T-helper 2 cell treated with Interferon-gamma antibody and Interleukin-4, amounts not matched to agents 5 μg/mL and 100 μg/mL, for 36 hours (primary cell): Measurements from ENCODE around the gene NECTIN2.
"Not testable (repeated sequence)": the region's sequence is repeated elsewhere in the genome, so short reads cannot be mapped to it uniquely, and the experiment has no call there.

Experiments used
- DNase-seq: peaks from one replicate; pipeline ENCODE4 v3.0.0; 2021; ENCODE audit warnings: low spot score
- H3K27ac Mint-ChIP-seq: one replicate; pipeline ENCODE4 v1.8.0; 2021; ENCODE audit warnings: mild to moderate bottlenecking, mixed read lengths
- H3K27me3 Mint-ChIP-seq: one replicate; pipeline ENCODE4 v1.8.0; 2021; ENCODE audit warnings: low read depth, mixed read lengths
- H3K36me3 Mint-ChIP-seq: one replicate; pipeline ENCODE4 v1.8.0; 2021; ENCODE audit warnings: low read depth, mixed read lengths
- H3K4me1 Mint-ChIP-seq: one replicate; pipeline ENCODE4 v1.8.0; 2021; ENCODE audit warnings: low read depth, mixed read lengths
- H3K4me3 Mint-ChIP-seq: one replicate; pipeline ENCODE4 v1.8.0; 2022; ENCODE audit warnings: mild to moderate bottlenecking, moderate library complexity, mixed read lengths
- H3K9me3 Mint-ChIP-seq: one replicate; pipeline ENCODE4 v1.8.0; 2021; ENCODE audit warnings: mixed read lengths

The NECTIN2 gene

GRCh38 chr19:44824761-44825160 lies 21.3 kb upstream of the NECTIN2 start:
- Mint-ChIP-seq H3K27me3 (peaks cover 5% of the 10 kb centered on the region), H3K4me3 (no peak overlapping the region), H3K36me3 (no peaks in the 10 kb centered on the region), H3K4me1 (no peaks in the 10 kb centered on the region), H3K27ac (no peak overlapping the region), H3K9me3 (no peaks in the 10 kb centered on the region)
- no peak for DNase-seq

GRCh38 chr19:44832875-44833274 lies 13.2 kb upstream of the NECTIN2 start:
- not testable (repeated sequence) for H3K36me3 Mint-ChIP-seq, H3K9me3 Mint-ChIP-seq, DNase-seq, H3K27ac Mint-ChIP-seq, H3K4me3 Mint-ChIP-seq, H3K27me3 Mint-ChIP-seq, H3K4me1 Mint-ChIP-seq

- H3K36me3 Mint-ChIP-seq, H3K9me3 Mint-ChIP-seq, H3K27me3 Mint-ChIP-seq, H3K27ac Mint-ChIP-seq, H3K4me1 Mint-ChIP-seq, H3K4me3 Mint-ChIP-seq, DNase-seq: not testable (repeated sequence)
These were observed 11.7 kb upstream of the NECTIN2 start for GRCh38 chr19:44834399-44834798.

- no peaks in the 10 kb centered on the region for H3K9me3 Mint-ChIP-seq
- DNase-seq = no peak
- H3K36me3 Mint-ChIP-seq = no peaks in the 10 kb centered on the region
- H3K4me1 Mint-ChIP-seq = no peaks in the 10 kb centered on the region
- H3K4me3 Mint-ChIP-seq = no peak overlapping the region
- no peaks in the 10 kb centered on the region for H3K27me3 Mint-ChIP-seq
- no peak overlapping the region for H3K27ac Mint-ChIP-seq
These were observed 6.8 kb upstream of the NECTIN2 start for GRCh38 chr19:44839276-44839675.

GRCh38 chr19:44840811-44841210 lies 5.3 kb upstream of the NECTIN2 start:
- Mint-ChIP-seq H3K4me1 (peaks cover 9% of the 10 kb centered on the region), H3K27ac (no peak overlapping the region), H3K9me3 (no peaks in the 10 kb centered on the region), H3K36me3 (no peaks in the 10 kb centered on the region), H3K27me3 (peaks cover 8% of the 10 kb centered on the region), H3K4me3 (no peak overlapping the region)
- no peak for DNase-seq

GRCh38 chr19:44841231-44841630 lies 4.9 kb upstream of the NECTIN2 start:
- H3K27me3 Mint-ChIP-seq = peaks cover 8% of the 10 kb centered on the region
- DNase-seq = no peak
- no peak overlapping the region for H3K4me3 Mint-ChIP-seq
- H3K27ac Mint-ChIP-seq = no peak overlapping the region
- H3K4me1 Mint-ChIP-seq = peaks cover 9% of the 10 kb centered on the region
- H3K9me3 Mint-ChIP-seq = no peaks in the 10 kb centered on the region
- no peaks in the 10 kb centered on the region for H3K36me3 Mint-ChIP-seq

GRCh38 chr19:44845286-44845611 lies 848 bp upstream of the NECTIN2 start:
- peak overlapping the region; percentile 86 for H3K4me3 Mint-ChIP-seq
- no peak for DNase-seq

GRCh38 chr19:44846455-44847143 lies 502 bp downstream of the NECTIN2 start:
- no peak overlapping the region for H3K27ac Mint-ChIP-seq
- peak overlapping the region; percentile 73 for H3K4me3 Mint-ChIP-seq
- no peaks in the 10 kb centered on the region for H3K36me3 Mint-ChIP-seq
- no peak for DNase-seq
- no peaks in the 10 kb centered on the region for H3K9me3 Mint-ChIP-seq
- peaks cover 35% of the 10 kb centered on the region for H3K27me3 Mint-ChIP-seq
- peaks cover 17% of the 10 kb centered on the region for H3K4me1 Mint-ChIP-seq

More at GRCh38 chr19:44845286-44845611, 848 bp upstream of the NECTIN2 start:
- H3K4me1 Mint-ChIP-seq = peaks cover 17% of the 10 kb centered on the region
- H3K27ac Mint-ChIP-seq = peak overlapping the region; percentile 68
- H3K9me3 Mint-ChIP-seq = no peaks in the 10 kb centered on the region
- no peaks in the 10 kb centered on the region for H3K36me3 Mint-ChIP-seq
- peaks cover 35% of the 10 kb centered on the region for H3K27me3 Mint-ChIP-seq

GRCh38 chr19:44847144-44848035 lies 1.3 kb downstream of the NECTIN2 start:
- no peaks in the 10 kb centered on the region for H3K36me3 Mint-ChIP-seq
- peaks cover 36% of the 10 kb centered on the region for H3K27me3 Mint-ChIP-seq
- H3K9me3 Mint-ChIP-seq = no peaks in the 10 kb centered on the region
- no peak overlapping the region for H3K27ac Mint-ChIP-seq
- peaks cover 17% of the 10 kb centered on the region for H3K4me1 Mint-ChIP-seq
- no peak for DNase-seq
- peak overlapping the region; percentile 73 for H3K4me3 Mint-ChIP-seq

GRCh38 chr19:44848036-44848811 lies 2.1 kb downstream of the NECTIN2 start:
- H3K36me3 Mint-ChIP-seq = no peaks in the 10 kb centered on the region
- DNase-seq = no peak

GRCh38 chr19:44848812-44849447 lies 2.8 kb downstream of the NECTIN2 start:
- H3K36me3 Mint-ChIP-seq = no peaks in the 10 kb centered on the region
- H3K4me1 Mint-ChIP-seq = peaks cover 17% of the 10 kb centered on the region
- no peak overlapping the region for H3K4me3 Mint-ChIP-seq

More at GRCh38 chr19:44848036-44848811, 2.1 kb downstream of the NECTIN2 start:
- Mint-ChIP-seq H3K9me3 (no peaks in the 10 kb centered on the region), H3K27me3 (peaks cover 38% of the 10 kb centered on the region), H3K4me1 (peaks cover 17% of the 10 kb centered on the region), H3K4me3 (no peak overlapping the region), H3K27ac (no peak overlapping the region)

GRCh38 chr19:44850641-44851109 lies 4.6 kb downstream of the NECTIN2 start:
- Mint-ChIP-seq H3K27ac (no peak overlapping the region), H3K4me3 (no peak overlapping the region), H3K27me3 (peaks cover 31% of the 10 kb centered on the region), H3K36me3 (no peaks in the 10 kb centered on the region), H3K4me1 (peaks cover 9% of the 10 kb centered on the region), H3K9me3 (no peaks in the 10 kb centered on the region)
- DNase-seq = no peak

More at GRCh38 chr19:44848812-44849447, 2.8 kb downstream of the NECTIN2 start:
- DNase-seq = no peak
- H3K27me3 Mint-ChIP-seq = peaks cover 38% of the 10 kb centered on the region
- H3K27ac Mint-ChIP-seq = no peak overlapping the region
- no peaks in the 10 kb centered on the region for H3K9me3 Mint-ChIP-seq

GRCh38 chr19:44851427-44851826 lies 5.3 kb downstream of the NECTIN2 start:
- Mint-ChIP-seq H3K9me3 (no peaks in the 10 kb centered on the region), H3K27ac (no peak overlapping the region), H3K27me3 (peaks cover 33% of the 10 kb centered on the region), H3K4me3 (no peak overlapping the region), H3K36me3 (no peaks in the 10 kb centered on the region), H3K4me1 (peaks cover 11% of the 10 kb centered on the region)
- no peak for DNase-seq
